ENCODE data around the gene ACSL4. TPM values are rescaled to one million over a fixed set of nuclear protein-coding genes. Genes with fewer than 3 reads are reported as not detected.

Gene ACSL4
- polyA plus RNA-seq, 12 donors = 19.7 to 27.0 (median 23.0) TPM; not detected in 1

DNA sequence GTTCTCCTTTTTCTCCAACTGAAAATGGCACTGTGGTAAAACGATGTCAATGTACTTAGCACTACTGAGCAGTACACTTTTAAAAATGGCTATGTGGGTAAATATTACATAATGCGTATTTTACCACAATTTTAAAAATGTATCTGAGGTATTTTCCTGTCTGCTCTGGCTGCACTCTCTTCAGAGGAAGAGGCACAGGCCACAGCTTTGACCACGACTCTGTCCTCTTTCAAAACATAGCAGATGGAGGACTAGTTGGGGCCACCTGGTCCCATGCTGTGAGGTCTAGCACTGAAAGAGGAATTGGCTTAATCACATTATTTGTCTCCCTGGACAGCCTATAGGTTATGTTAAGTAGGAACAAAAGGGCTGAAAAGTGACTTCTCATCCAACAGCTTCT lies 113.3 kb downstream of the ACSL4 start:
- DNase-seq = no peak

DNA sequence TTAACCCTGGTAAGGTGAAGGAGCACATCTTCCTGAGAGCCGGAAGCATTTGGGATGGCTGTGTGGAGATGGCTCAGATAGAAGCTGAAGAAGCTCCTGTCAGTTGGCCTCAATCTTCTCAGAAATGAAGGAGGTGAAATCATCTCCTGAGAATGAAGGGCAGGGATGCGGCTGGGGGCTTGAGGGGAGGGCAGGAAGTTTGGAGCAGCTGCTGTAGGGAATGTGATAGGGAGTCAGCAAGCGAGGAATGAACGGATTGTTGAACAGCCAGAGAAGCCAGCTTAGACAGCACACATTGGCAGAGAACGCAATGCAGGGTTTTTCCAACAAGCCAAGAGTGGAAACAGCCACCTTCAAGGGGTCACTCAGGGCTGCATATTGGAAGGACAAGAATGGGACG lies 118.1 kb downstream of the ACSL4 start:
- no peak for DNase-seq

DNA sequence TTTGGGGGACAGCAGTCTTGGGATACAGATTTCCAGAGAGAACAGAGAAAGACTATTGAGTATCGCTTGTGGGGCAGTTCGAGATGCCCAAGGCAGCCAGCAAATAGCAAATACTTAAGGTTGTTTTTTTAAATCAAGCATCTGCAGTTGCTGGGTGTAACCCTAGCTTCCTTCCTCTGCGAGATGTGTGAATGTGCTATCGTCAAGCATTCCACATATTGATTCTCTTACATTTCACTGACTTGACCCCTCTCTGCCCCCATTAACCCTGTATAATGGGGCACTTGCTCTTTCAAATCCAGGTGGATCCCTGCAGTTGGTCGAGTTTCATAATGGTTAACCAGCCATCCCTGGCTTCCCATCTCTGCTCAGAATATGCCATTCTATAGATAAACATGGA lies 131.6 kb downstream of the ACSL4 start:
- no peak for DNase-seq

DNA sequence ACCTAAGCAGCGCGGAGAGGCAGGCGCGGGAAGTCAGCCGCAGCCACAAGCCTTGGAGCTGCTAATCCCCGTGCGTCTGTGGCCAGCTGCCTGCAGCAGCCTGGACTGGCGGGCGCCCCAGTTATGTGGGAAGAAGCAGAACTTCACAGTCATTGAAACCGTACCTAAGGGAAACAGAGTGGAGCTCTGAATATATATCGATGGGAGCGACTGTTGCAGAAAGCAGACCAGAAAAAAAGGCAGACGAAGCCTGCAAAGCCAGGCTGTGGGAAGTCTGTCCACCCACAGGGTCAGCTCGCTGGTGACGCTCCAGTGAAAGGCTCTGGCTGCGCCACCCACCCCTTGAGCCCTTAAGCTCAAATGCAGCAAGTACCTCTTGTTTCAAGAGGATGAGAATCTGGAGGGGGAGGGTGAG lies 132.8 kb downstream of the ACSL4 start:
- DNase-seq = no peak

DNA sequence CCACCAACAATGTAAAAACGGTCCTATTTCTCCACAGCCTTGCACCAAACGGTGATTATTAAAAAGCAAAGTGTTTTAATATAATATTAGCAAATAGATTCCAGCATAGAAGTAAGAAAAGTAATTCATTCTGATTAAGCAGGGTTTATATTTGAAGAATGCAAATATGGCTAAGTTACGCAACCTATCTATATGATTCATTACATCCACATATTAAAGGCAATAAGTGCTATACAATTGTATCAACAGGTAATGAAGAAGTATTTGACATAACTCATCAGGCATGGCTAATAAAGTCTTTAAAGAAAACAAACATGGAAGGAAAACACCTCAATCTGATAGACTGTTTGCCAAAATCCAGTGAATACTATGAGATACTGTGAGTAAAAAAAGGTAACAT lies 137.0 kb downstream of the ACSL4 start:
- DNase-seq = no peak

Other genes starting within 250 kb of the ACSL4 start
- 10 to 100 TPM in 2 of 12 donors, 1 to 10 TPM in 9, not detected in 1; 5.5 to 11.2 (median 8.1) TPM for gene NXT2, start 196.4 kb downstream of the ACSL4 start, polyA plus RNA-seq (ENCODE audit: insufficient read length in 12 of 12)
- 10 to 100 TPM in 11 of 12 donors, not detected in 1; 18.3 to 74.3 (median 56.0) TPM for gene KCNE5, start 108.1 kb downstream of the ACSL4 start, polyA plus RNA-seq (ENCODE audit: insufficient read length in 12 of 12)

All from muscle of arm (tissue), 12 donors.